Right lobe of liver (tissue), 6 donors: ENCODE results near the gene TERB1. TPM values are rescaled to one million over a fixed set of nuclear protein-coding genes. Genes with fewer than 3 reads are reported as not detected.
A peak's percentile ranks its signal among the peaks of the same experiment; 100 is the strongest.

Experiments used
- ATAC-seq, 4 donors: fragments of 200-7000 bp; cut with Tn5 transposase; one replicate each; pipeline ENCODE4 v1.9.1; 2020; ENCODE audit warnings: mild to moderate bottlenecking in 4 of 4, moderate library complexity in 4 of 4
- DNase-seq, 3 donors: peaks; one replicate each; pipeline ENCODE4 v3.0.0-alpha.2; 2020
- H3K27ac ChIP-seq, 3 donors: fragments of 200-600 bp; one replicate each; pipeline ENCODE4 v1.8.0; 2022
- H3K27me3 ChIP-seq, 2 donors: fragments of 200-600 bp; one replicate each; pipeline ENCODE4 v1.8.0; 2022
- H3K36me3 ChIP-seq, 4 donors: fragments of 200-600 bp; sonication (generic) in 1 of 4; one replicate each; pipeline versions ENCODE4 v1.5.1 to v1.8.0; 2017 to 2022; ENCODE audit warnings: control low read depth in 1 of 4
- H3K4me1 ChIP-seq, 4 donors: fragments of 200-600 bp; sonication (generic) in 1 of 4; one replicate each; pipeline versions ENCODE4 v1.5.1 to v1.8.0; 2017 to 2022; ENCODE audit warnings: control low read depth in 1 of 4
- H3K4me3 ChIP-seq, 3 donors: fragments of 200-600 bp; one replicate each; pipeline ENCODE4 v1.8.0; 2022
- H3K9me3 ChIP-seq, 4 donors: fragments of 200-600 bp; sonication (generic) in 1 of 4; one replicate each; pipeline versions ENCODE4 v1.5.1 to v1.8.0; 2017 to 2022; ENCODE audit warnings: control low read depth in 1 of 4
- CTCF ChIP-seq, 4 donors: fragments of 200-600 bp in 3 of 4; fragments of 450-650 bp in 1 of 4; IDR thresholded peaks; one replicate each; pipeline versions ENCODE4 v1.5.1 to v1.8.0; 2016 to 2022; ENCODE audit warnings: antibody characterized with exemption in 4 of 4, mild to moderate bottlenecking in 2 of 4
- POLR2A ChIP-seq: fragments of 450-650 bp; IDR thresholded peaks from one replicate; pipeline ENCODE4 v1.6.1; 2017; ENCODE audit warnings: antibody characterized with exemption, mild to moderate bottlenecking
- WGBS: methylation state at CpG from one replicate; pipeline ENCODE4 v1.1.6; 2018; ENCODE audit warnings: low coverage, low lambda C conversion rate; ENCODE audit not compliant: insufficient coverage; ENCODE audit errors: missing lambda C conversion rate; 5-methylcytosine and 5-hydroxymethylcytosine counted together
- intact Hi-C, 2 donors: fragments of 100-400 bp; cut with DNase I; formaldehyde crosslinking; loops; one replicate each; pipeline versions ENCODE4 v1.11.2 to v1.14.1; 2022
- total RNA-seq, 6 experiments: library from RNA; depleted of rRNA in 2 of 6; stranded (reverse); fragments of >200 nt in 2 of 6; fragmentation: NEBNext Ultra II Directional in 3 of 6; extraction: Animal tissue kit (Norgen Biotek cat#: 25700) in 3 of 6; gene quantifications; one replicate each; pipeline versions ENCODE4 v1.1.0 to v1.2.4, GENCODE V29; 2016 to 2023
- donor health status: DM: no; HTN: yes; CAD: no.
- donor health status: DM: no; HTN: no; CAD: no.
- donor health status: DM: no; HTN: no; CAD: no.
- donor health status: DM: no; HTN: yes; CAD: no.
- donor health status: DM: no; HTN: yes; CAD: no.

TERB1 gene
- total RNA-seq, 6 experiments from 2014 or later, result not detected

- no peaks in the 10 kb centered on the region for H3K9me3 ChIP-seq
- peak in 1 of 3 donors; percentile 25 for DNase-seq
- no peak overlapping the region for H3K27ac ChIP-seq
- intact Hi-C loops, result no loop called here
- H3K4me1 ChIP-seq, result peaks cover 0 to 10% (median 0%) of the 10 kb centered on the region in 4 donors
- no peak for ATAC-seq
- WGBS, result 77% methylated on average over 2 of the region's 2 CpGs
- peaks cover 4 to 6% of the 10 kb centered on the region in 2 donors for H3K27me3 ChIP-seq
- no peak overlapping the region for H3K4me3 ChIP-seq
- TF ChIP-seq POLR2A (no peak), CTCF (IDR thresholded peaks at IDR 0.05) (no peak)
- H3K36me3 ChIP-seq, result no peaks in the 10 kb centered on the region
Measured at GRCh38 chr16:66848172-66848571, 46.8 kb upstream of the TERB1 start.

- Histone ChIP-seq H3K4me1 (peaks cover 0 to 10% (median 0%) of the 10 kb centered on the region in 4 donors), H3K9me3 (no peaks in the 10 kb centered on the region), H3K4me3 (no peak overlapping the region), H3K27me3 (peaks cover 4 to 6% of the 10 kb centered on the region in 2 donors), H3K36me3 (no peaks in the 10 kb centered on the region), H3K27ac (no peak overlapping the region)
- intact Hi-C loops, result no loop called here
- WGBS, result 49% methylated on average over 4 of the region's 6 CpGs
- no peak for TF ChIP-seq POLR2A
- TF ChIP-seq CTCF (IDR thresholded peaks at IDR 0.05), result no peak
- no peak for ATAC-seq
- DNase-seq, result peak in 1 of 3 donors; percentile 4
Measured at GRCh38 chr16:66847533-66848067, 46.2 kb upstream of the TERB1 start.

GRCh38 chr16:66846831-66847230, 45.4 kb upstream of the TERB1 start:
- H3K36me3 ChIP-seq, result no peaks in the 10 kb centered on the region
- no peaks in the 10 kb centered on the region for H3K9me3 ChIP-seq
- no peak overlapping the region for H3K4me3 ChIP-seq
- no peak for DNase-seq
- peaks cover 0 to 10% (median 0%) of the 10 kb centered on the region in 4 donors for H3K4me1 ChIP-seq
- intact Hi-C loops, result no loop called here
- no CpG with 5 or more reads among the region's 6 CpGs for WGBS
- H3K27me3 ChIP-seq, result peaks cover 4 to 6% of the 10 kb centered on the region in 2 donors
- TF ChIP-seq POLR2A (no peak), CTCF (IDR thresholded peaks at IDR 0.05) (no peak)
- H3K27ac ChIP-seq, result no peak overlapping the region
- ATAC-seq, result no peak

- peaks cover 4 to 6% of the 10 kb centered on the region in 2 donors for H3K27me3 ChIP-seq
- WGBS, result 80% methylated on average over 1 of the region's 1 CpG
Measured at GRCh38 chr16:66846266-66846665, 44.9 kb upstream of the TERB1 start.

More at GRCh38 chr16:66846266-66846665, 44.9 kb upstream of the TERB1 start:
- Histone ChIP-seq H3K27ac (no peak overlapping the region), H3K4me3 (no peak overlapping the region), H3K9me3 (no peaks in the 10 kb centered on the region), H3K36me3 (no peaks in the 10 kb centered on the region), H3K4me1 (peaks cover 0 to 10% (median 0%) of the 10 kb centered on the region in 4 donors)
- DNase-seq (no peak), ATAC-seq (no peak)
- no peak for TF ChIP-seq POLR2A
- TF ChIP-seq CTCF (IDR thresholded peaks at IDR 0.05), result no peak
- intact Hi-C loops, result no loop called here
